T-helper 17 cell (primary cell): ENCODE results near the gene MED22. TPM values are rescaled to one million over a fixed set of nuclear protein-coding genes. Genes with fewer than 3 reads are reported as not detected.
"Not testable (repeated sequence)": the region's sequence is repeated elsewhere in the genome, so short reads cannot be mapped to it uniquely, and the experiment has no call there.

Experiments used
- ATAC-seq: fragments of 150-1000 bp; cut with Tn5 transposase; 2 replicates; pipeline ENCODE4 v1.10.0; 2021; ENCODE audit warnings: mild to moderate bottlenecking, moderate library complexity
- DNase-seq, 3 donors: peaks; one replicate each; pipeline versions ENCODE4 v3.0.0 to v3.0.0-alpha.2; 2020 to 2021
- H3K9me3 ChIP-seq: one replicate; pipeline ENCODE4 v1.7.0; 2013; ENCODE audit warnings: low read length, mild to moderate bottlenecking; ENCODE audit not compliant: control insufficient read depth, poor library complexity, severe bottlenecking
- H3K27ac Mint-ChIP-seq: one replicate; pipeline ENCODE4 v1.8.0; 2022; ENCODE audit warnings: mild to moderate bottlenecking, moderate library complexity, mixed read lengths
- H3K27me3 Mint-ChIP-seq: one replicate; pipeline ENCODE4 v1.8.0; 2022; ENCODE audit warnings: mixed read lengths
- H3K36me3 Mint-ChIP-seq: one replicate; pipeline ENCODE4 v1.8.0; 2022; ENCODE audit warnings: low read depth, mixed read lengths
- H3K4me1 Mint-ChIP-seq: one replicate; pipeline ENCODE4 v1.8.0; 2022; ENCODE audit warnings: mild to moderate bottlenecking, mixed read lengths
- H3K4me3 Mint-ChIP-seq: one replicate; pipeline ENCODE4 v1.8.0; 2022; ENCODE audit warnings: mild to moderate bottlenecking, moderate library complexity, mixed read lengths
- total RNA-seq, 4 donors: library from RNA in 2 of 4; stranded (reverse) in 2 of 4; gene quantifications; one replicate each; pipeline ENCODE4 v1.2.3 and lab custom pipeline; 2022 to 2026

MED22 gene
- total RNA-seq, 2 donors from 2014 or later: 23.4 to 23.6 TPM

DNA sequence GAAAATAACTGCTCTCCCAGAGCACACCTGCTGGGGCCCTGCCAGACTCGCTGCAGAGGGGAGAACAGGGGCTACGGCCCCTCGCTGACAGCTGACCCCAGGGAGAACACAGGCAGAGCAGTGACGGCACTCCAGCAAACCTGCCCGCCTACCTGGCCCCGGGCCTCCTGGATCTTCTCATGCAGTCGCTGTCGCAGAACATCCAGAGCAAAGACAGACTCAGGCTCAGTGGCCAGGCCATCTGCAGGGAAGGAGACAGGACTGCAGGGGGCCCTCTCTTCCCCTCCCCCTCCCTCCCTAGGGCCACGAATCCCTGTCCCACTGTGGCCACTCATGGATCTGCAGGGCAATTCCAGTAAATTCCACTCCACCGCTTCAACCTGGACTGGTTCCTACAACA is 14.4 kb downstream of the MED22 start:
- no peaks in the 10 kb centered on the region for H3K9me3 ChIP-seq
- H3K4me1 Mint-ChIP-seq: peaks cover 24% of the 10 kb centered on the region
- DNase-seq: no peak
- no peaks in the 10 kb centered on the region for H3K27me3 Mint-ChIP-seq
- H3K36me3 Mint-ChIP-seq: peaks cover 2% of the 10 kb centered on the region
- H3K27ac Mint-ChIP-seq: no peak overlapping the region
- ATAC-seq: no peak
- H3K4me3 Mint-ChIP-seq: no peak overlapping the region

- Mint-ChIP-seq H3K4me3 (no peak overlapping the region), H3K4me1 (peaks cover 24% of the 10 kb centered on the region), H3K27ac (no peak overlapping the region), H3K27me3 (no peaks in the 10 kb centered on the region), H3K36me3 (peaks cover 2% of the 10 kb centered on the region)
- H3K9me3 ChIP-seq: no peaks in the 10 kb centered on the region
- no peak for DNase-seq
- ATAC-seq: no peak
These were observed 14.9 kb downstream of the MED22 start for GRCh38 chr9:133333011-133333410.

DNA sequence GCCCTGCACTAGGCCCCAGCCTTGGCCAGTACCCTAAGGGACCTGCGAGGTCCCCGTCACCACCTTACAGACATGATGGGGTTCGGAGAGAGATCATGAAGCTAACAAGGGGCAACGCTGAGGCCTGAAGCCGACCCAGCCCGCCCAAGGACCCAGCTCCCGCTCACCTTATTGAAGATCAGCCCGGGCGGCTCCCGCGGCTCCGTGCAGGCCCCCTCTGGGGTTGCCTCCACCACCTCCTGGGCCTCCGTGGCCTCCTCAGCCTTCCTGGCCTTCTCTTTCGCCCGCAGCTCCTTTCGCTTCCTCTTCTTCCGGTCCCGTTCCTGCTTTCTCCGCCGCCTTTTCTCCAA is 15.6 kb downstream of the MED22 start:
- H3K9me3 ChIP-seq: no peaks in the 10 kb centered on the region
- H3K27ac Mint-ChIP-seq: no peak overlapping the region
- no peak for ATAC-seq
- H3K4me1 Mint-ChIP-seq: peaks cover 24% of the 10 kb centered on the region
- no peak for DNase-seq
- H3K36me3 Mint-ChIP-seq: peaks cover 2% of the 10 kb centered on the region
- H3K4me3 Mint-ChIP-seq: no peak overlapping the region
- no peaks in the 10 kb centered on the region for H3K27me3 Mint-ChIP-seq

DNA sequence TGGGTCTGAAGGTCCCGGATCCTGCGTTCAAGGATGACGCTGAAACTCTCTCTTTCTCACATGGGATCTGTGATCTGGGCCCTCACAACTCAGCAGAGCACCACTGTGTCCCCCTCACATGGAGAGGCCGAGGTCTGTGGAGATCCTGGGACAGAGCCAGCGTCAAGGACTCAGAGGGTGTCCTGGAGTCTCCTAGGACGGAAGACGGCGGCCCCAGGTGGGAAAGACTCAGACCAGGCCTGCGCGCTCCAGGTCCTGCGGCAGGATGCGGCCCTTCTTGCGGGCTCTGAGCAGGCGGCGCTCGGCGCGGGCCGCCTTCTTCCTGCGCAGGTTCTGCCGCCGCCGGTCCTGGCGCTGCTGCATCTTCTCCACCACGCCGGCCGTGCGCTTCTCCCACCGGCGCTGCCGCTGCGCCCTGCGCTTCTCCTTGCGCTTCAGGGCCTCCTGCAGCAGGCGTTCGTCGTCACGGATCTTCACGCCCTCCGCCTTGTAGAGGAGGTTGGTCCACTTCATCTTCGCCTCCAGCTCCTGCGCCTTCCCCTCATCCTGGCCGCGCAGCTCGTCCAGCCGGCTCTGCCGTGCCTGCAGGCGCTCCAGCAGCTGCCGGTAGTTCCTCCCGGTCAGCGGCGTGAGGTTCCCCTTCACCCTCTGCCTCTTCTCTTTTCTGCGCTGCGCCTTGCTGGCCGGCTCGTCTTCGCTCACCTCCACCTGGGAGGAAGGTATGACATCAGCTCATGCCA is 16.1 kb downstream of the MED22 start:
- no peak overlapping the region for H3K27ac Mint-ChIP-seq
- H3K4me3 Mint-ChIP-seq: no peak overlapping the region
- H3K27me3 Mint-ChIP-seq: no peaks in the 10 kb centered on the region
- H3K36me3 Mint-ChIP-seq: peaks cover 2% of the 10 kb centered on the region
- H3K9me3 ChIP-seq: no peaks in the 10 kb centered on the region
- H3K4me1 Mint-ChIP-seq: peaks cover 24% of the 10 kb centered on the region
- ATAC-seq: no peak
- no peak for DNase-seq

GRCh38 chr9:133331221-133331620 is 16.7 kb downstream of the MED22 start:
- no peak for ATAC-seq
- no peak overlapping the region for H3K27ac Mint-ChIP-seq
- H3K4me1 Mint-ChIP-seq: peaks cover 22% of the 10 kb centered on the region
- no peaks in the 10 kb centered on the region for H3K27me3 Mint-ChIP-seq
- peaks cover 2% of the 10 kb centered on the region for H3K36me3 Mint-ChIP-seq
- no peak overlapping the region for H3K4me3 Mint-ChIP-seq
- no peak for DNase-seq
- H3K9me3 ChIP-seq: no peaks in the 10 kb centered on the region

GRCh38 chr9:133329306-133330156 is 18.4 kb downstream of the MED22 start:
- not testable (repeated sequence) for H3K4me3 Mint-ChIP-seq, H3K27me3 Mint-ChIP-seq, ATAC-seq, H3K36me3 Mint-ChIP-seq, H3K9me3 ChIP-seq, H3K27ac Mint-ChIP-seq, DNase-seq
- peaks cover 14% of the 10 kb centered on the region for H3K4me1 Mint-ChIP-seq

DNA sequence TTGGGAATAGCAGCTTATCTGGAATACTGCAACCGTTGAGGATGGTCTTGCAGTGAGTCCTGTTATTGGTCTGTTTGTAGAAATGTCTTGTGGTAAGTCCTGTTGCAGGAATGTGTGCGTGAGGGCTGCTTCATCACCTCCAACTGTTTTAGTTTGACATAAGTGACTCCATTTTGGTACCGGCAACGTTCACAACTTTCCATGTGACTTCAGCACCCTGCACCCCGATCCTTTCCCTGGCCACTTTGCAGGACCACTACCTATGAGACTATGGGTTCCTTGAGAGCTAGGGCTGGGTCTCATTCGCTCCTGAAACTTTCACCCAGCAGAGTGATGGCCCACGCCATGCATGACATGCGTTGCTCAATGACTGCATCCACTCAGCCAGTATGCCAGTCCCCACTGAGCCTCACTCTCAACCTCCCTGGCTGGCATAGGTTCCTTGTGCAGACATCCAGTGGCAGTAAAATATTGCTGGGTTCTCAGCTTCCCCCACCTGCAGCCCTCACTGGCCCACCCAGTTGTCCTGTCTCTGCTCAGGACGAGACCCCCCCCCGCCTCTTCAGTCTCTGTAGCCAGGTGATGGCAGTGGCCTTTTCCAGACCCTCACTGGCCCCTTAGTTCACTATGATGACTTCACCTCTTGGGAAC is 20.0 kb downstream of the MED22 start:
- no peak for ATAC-seq
- Mint-ChIP-seq H3K27me3 (no peaks in the 10 kb centered on the region), H3K4me1 (peaks cover 14% of the 10 kb centered on the region), H3K36me3 (peaks cover 2% of the 10 kb centered on the region), H3K4me3 (no peak overlapping the region), H3K27ac (no peak overlapping the region)
- no peaks in the 10 kb centered on the region for H3K9me3 ChIP-seq
- DNase-seq: no peak

- H3K27me3 Mint-ChIP-seq, H3K27ac Mint-ChIP-seq, DNase-seq, H3K4me3 Mint-ChIP-seq, H3K36me3 Mint-ChIP-seq, ATAC-seq, H3K9me3 ChIP-seq: not testable (repeated sequence)
- peaks cover 12% of the 10 kb centered on the region for H3K4me1 Mint-ChIP-seq
These were observed 20.9 kb downstream of the MED22 start for GRCh38 chr9:133327021-133327420.

- DNase-seq (no peak), ATAC-seq (no peak)
- Mint-ChIP-seq H3K27ac (no peak overlapping the region), H3K36me3 (peaks cover 3% of the 10 kb centered on the region), H3K4me1 (peaks cover 4% of the 10 kb centered on the region), H3K4me3 (no peak overlapping the region), H3K27me3 (peaks cover 5% of the 10 kb centered on the region)
- H3K9me3 ChIP-seq: no peaks in the 10 kb centered on the region
These were observed 23.8 kb downstream of the MED22 start for GRCh38 chr9:133323991-133324703.

GRCh38 chr9:133323211-133323610 is 24.7 kb downstream of the MED22 start:
- H3K27me3 Mint-ChIP-seq: peaks cover 5% of the 10 kb centered on the region
- no peaks in the 10 kb centered on the region for H3K4me1 Mint-ChIP-seq
- no peak for DNase-seq
- no peaks in the 10 kb centered on the region for H3K9me3 ChIP-seq
- no peak overlapping the region for H3K27ac Mint-ChIP-seq
- no peak overlapping the region for H3K4me3 Mint-ChIP-seq
- no peak for ATAC-seq
- H3K36me3 Mint-ChIP-seq: peaks cover 3% of the 10 kb centered on the region

- Mint-ChIP-seq H3K27ac (no peak overlapping the region), H3K4me3 (no peak overlapping the region), H3K36me3 (peaks cover 3% of the 10 kb centered on the region), H3K4me1 (no peaks in the 10 kb centered on the region), H3K27me3 (peaks cover 5% of the 10 kb centered on the region)
- ATAC-seq (no peak), DNase-seq (no peak)
- no peaks in the 10 kb centered on the region for H3K9me3 ChIP-seq
These were observed 25.2 kb downstream of the MED22 start for GRCh38 chr9:133322701-133323100.

- Mint-ChIP-seq H3K4me3 (no peak overlapping the region), H3K4me1 (no peaks in the 10 kb centered on the region), H3K27ac (no peak overlapping the region), H3K36me3 (peaks cover 3% of the 10 kb centered on the region), H3K27me3 (peaks cover 14% of the 10 kb centered on the region)
- no peaks in the 10 kb centered on the region for H3K9me3 ChIP-seq
- DNase-seq (no peak), ATAC-seq (no peak)
These were observed 26.5 kb downstream of the MED22 start for GRCh38 chr9:133321411-133321935.

- H3K27ac Mint-ChIP-seq: no peak overlapping the region
- H3K4me1 Mint-ChIP-seq: no peaks in the 10 kb centered on the region
- no peaks in the 10 kb centered on the region for H3K9me3 ChIP-seq
- H3K27me3 Mint-ChIP-seq: peaks cover 14% of the 10 kb centered on the region
- H3K4me3 Mint-ChIP-seq: no peak overlapping the region
- ATAC-seq (no peak), DNase-seq (no peak)
- H3K36me3 Mint-ChIP-seq: peaks cover 3% of the 10 kb centered on the region
These were observed 27.5 kb downstream of the MED22 start for GRCh38 chr9:133320421-133320881.
